ENCODE data around the gene CARMIL3. TPM values are rescaled to one million over a fixed set of nuclear protein-coding genes. Genes with fewer than 3 reads are reported as not detected.
A peak's percentile ranks its signal among the peaks of the same experiment; 100 is the strongest.
"Not testable (repeated sequence)": the region's sequence is repeated elsewhere in the genome, so short reads cannot be mapped to it uniquely, and the experiment has no call there.

CARMIL3 gene
- total RNA-seq, 1 donor from 2014 or later, result not detected

DNA sequence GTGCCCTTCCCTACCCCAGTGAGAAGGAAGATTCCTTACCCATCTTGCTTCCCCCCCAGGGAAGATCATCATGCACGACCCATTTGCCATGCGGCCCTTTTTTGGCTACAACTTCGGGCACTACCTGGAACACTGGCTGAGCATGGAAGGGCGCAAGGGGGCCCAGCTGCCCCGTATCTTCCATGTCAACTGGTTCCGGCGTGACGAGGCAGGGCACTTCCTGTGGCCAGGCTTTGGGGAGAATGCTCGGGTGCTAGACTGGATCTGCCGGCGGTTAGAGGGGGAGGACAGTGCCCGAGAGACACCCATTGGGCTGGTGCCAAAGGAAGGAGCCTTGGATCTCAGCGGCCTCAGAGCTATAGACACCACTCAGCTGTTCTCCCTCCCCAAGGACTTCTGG, 51.6 kb downstream of the CARMIL3 start:
- Histone ChIP-seq H3K27me3 (ENCODE audit: control insufficient read depth, insufficient read depth, low read length) (no peaks in the 10 kb centered on the region), H3K4me3 (ENCODE audit: low read depth, low read length) (no peak overlapping the region), H3K36me3 (ENCODE audit: control insufficient read depth, insufficient read depth, low read length) (peaks cover 41% of the 10 kb centered on the region)
- DNase-seq (ENCODE audit: low read depth), result no peak
- TF ChIP-seq, protein P1, sequence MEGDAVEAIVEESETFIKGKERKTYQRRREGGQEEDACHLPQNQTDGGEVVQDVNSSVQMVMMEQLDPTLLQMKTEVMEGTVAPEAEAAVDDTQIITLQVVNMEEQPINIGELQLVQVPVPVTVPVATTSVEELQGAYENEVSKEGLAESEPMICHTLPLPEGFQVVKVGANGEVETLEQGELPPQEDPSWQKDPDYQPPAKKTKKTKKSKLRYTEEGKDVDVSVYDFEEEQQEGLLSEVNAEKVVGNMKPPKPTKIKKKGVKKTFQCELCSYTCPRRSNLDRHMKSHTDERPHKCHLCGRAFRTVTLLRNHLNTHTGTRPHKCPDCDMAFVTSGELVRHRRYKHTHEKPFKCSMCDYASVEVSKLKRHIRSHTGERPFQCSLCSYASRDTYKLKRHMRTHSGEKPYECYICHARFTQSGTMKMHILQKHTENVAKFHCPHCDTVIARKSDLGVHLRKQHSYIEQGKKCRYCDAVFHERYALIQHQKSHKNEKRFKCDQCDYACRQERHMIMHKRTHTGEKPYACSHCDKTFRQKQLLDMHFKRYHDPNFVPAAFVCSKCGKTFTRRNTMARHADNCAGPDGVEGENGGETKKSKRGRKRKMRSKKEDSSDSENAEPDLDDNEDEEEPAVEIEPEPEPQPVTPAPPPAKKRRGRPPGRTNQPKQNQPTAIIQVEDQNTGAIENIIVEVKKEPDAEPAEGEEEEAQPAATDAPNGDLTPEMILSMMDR (IDR thresholded peaks at IDR 0.05; ENCODE audit: insufficient read depth, low read length, severe bottlenecking), result no peak
- FAIRE-seq, result no peak

DNA sequence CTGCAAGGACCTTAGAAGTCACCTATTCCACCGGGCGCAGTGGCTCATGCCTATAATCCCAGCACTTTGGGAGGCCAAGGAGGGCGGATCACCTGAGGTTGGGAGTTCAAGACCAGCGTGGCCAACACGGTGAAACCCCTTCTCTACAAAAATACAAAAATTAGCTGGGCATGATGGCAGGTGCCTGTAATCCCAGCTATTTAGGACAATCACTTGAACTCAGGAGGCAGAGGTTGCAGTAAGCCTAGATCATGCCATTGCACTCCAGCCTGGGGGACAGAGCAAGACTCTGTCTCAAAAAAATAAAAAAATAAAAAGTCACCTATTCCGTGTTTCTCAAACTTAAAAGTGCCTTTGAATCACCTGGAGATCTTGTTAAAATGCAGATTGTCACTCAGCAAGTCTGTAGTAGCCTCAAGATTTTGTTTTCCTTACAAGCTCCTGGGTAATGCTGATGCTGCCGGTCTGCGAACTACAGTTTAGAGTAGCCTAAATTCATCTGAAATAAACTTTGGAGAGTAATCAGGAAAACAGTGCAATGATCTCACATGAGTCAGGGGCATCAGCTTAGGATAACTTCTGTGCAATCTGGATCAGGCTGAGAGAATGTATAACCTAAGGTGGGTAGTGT, 53.9 kb downstream of the CARMIL3 start:
- not testable (repeated sequence) for H3K4me3 ChIP-seq (ENCODE audit: low read depth, low read length); FAIRE-seq; DNase-seq (ENCODE audit: low read depth); H3K27me3 ChIP-seq (ENCODE audit: control insufficient read depth, insufficient read depth, low read length)
- H3K36me3 ChIP-seq (ENCODE audit: control insufficient read depth, insufficient read depth, low read length), result peaks cover 21% of the 10 kb centered on the region

DNA sequence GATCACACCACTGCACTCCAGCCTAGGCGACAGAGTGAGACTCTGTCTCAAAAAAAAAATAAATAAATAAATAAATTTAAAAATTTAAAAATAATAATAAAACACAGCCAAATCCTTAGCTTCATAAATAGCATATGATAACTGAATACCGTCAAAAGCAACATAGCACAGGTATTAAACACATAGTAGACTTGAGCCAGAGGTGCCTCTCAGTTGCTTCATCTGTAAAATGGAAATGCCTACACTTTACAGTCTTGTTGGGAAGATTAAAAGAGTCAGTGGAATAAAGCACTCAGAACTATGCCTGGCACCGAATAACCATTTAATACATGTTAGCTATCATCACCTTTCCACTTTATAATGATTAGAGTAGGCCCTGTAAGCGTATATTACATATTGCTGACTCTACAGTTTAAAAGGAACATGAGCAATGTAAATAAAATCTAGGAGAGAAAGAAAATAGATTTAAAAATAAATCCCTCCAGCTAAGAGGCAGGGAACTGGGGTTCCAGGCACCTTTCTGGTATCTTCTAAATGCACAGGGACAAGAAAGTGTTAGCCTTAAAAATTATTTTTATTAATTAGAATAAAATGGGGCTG, 55.0 kb downstream of the CARMIL3 start:
- DNase-seq (ENCODE audit: low read depth) (no peak), FAIRE-seq (no peak)
- no peak overlapping the region for H3K4me3 ChIP-seq (ENCODE audit: low read depth, low read length)
- H3K27me3 ChIP-seq (ENCODE audit: control insufficient read depth, insufficient read depth, low read length), result no peaks in the 10 kb centered on the region
- TF ChIP-seq, protein P1 (IDR thresholded peaks at IDR 0.05; ENCODE audit: insufficient read depth, low read length, severe bottlenecking), result no peak
- peaks cover 14% of the 10 kb centered on the region for H3K36me3 ChIP-seq (ENCODE audit: control insufficient read depth, insufficient read depth, low read length)

DNA sequence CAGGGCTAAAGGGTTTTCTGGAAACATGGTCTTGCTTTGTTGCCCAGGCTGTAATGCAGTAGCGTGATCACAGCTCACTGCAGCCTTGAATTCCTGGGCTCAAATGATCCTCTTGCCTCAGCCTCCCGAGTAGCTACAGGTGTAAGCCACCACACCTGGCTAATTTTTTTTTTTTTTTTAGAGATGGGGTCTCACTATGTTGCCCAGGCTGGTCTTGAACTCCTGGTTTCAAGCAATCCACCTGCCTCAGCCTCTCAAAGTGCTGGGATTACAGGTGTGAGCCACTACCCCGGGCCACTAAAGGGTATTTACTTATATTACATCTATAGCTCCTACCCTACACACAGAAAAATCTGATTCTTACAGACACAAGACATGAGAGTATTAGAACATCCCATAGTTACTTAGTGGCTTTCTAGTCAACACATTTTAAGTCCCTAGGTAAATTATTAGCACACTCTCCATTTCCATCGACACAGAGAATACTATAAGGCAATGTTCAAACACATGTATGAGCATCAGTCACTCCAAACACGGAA, 56.6 kb downstream of the CARMIL3 start:
- DNase-seq (ENCODE audit: low read depth), result no peak
- peaks cover 4% of the 10 kb centered on the region for H3K36me3 ChIP-seq (ENCODE audit: control insufficient read depth, insufficient read depth, low read length)
- H3K27me3 ChIP-seq (ENCODE audit: control insufficient read depth, insufficient read depth, low read length), result no peaks in the 10 kb centered on the region
- no peak overlapping the region for H3K4me3 ChIP-seq (ENCODE audit: low read depth, low read length)
- no peak for FAIRE-seq
- TF ChIP-seq, protein P1 (IDR thresholded peaks at IDR 0.05; ENCODE audit: insufficient read depth, low read length, severe bottlenecking), result no peak

DNA sequence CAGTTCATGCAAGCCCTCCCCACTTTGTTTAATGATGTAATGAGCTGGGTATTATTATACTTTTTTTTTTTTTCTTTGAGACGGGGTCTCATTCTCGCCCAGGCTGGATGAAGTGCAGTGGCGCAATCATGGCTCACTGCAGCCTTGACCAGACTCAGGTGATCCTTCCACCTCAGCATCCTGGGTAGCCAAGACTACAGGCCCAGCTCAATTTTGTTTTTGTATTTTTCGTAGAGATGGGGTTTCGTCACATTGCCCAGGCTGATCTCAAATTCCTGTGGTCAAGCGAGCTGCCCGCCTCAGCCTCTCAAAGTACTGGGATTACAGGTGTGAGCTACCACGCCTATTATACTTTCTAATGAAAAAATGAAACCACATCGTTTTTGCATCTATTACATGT, 58.3 kb downstream of the CARMIL3 start:
- no peak for FAIRE-seq

DNA sequence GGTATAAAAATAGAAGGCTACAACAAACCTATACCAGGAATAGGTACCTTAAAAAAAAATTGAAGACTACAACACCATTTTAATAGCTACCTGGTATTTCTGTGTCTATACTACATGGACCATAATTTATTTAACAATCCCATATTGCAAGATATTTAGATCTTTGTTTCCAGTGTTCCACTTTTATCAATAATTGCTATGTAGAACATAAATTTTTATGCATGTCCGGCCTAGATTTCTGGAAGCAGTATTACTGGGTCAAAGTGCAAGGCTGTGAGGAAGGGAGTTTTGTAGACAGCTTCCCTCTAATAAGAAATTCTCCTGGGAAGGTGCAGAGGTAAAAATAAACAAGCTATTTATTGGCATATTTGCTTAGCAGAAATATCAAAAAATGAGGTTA, 58.7 kb downstream of the CARMIL3 start:
- no peak overlapping the region for H3K4me3 ChIP-seq (ENCODE audit: low read depth, low read length)
- no peaks in the 10 kb centered on the region for H3K36me3 ChIP-seq (ENCODE audit: control insufficient read depth, insufficient read depth, low read length)
- FAIRE-seq (no peak), DNase-seq (ENCODE audit: low read depth) (no peak)
- no peaks in the 10 kb centered on the region for H3K27me3 ChIP-seq (ENCODE audit: control insufficient read depth, insufficient read depth, low read length)
- TF ChIP-seq, protein P1 (IDR thresholded peaks at IDR 0.05; ENCODE audit: insufficient read depth, low read length, severe bottlenecking), result no peak

More for the DNA sequence above, 58.3 kb downstream of the CARMIL3 start:
- TF ChIP-seq, protein P1 (IDR thresholded peaks at IDR 0.05; ENCODE audit: insufficient read depth, low read length, severe bottlenecking), result no peak
- H3K36me3 ChIP-seq (ENCODE audit: control insufficient read depth, insufficient read depth, low read length), result no peaks in the 10 kb centered on the region
- no peak overlapping the region for H3K4me3 ChIP-seq (ENCODE audit: low read depth, low read length)
- DNase-seq (ENCODE audit: low read depth), result peak; percentile 63
- no peaks in the 10 kb centered on the region for H3K27me3 ChIP-seq (ENCODE audit: control insufficient read depth, insufficient read depth, low read length)

Data from bronchial epithelial cell (primary cell).